ENCODE measurements around the gene CRYBB1.

The CRYBB1 gene

DNA sequence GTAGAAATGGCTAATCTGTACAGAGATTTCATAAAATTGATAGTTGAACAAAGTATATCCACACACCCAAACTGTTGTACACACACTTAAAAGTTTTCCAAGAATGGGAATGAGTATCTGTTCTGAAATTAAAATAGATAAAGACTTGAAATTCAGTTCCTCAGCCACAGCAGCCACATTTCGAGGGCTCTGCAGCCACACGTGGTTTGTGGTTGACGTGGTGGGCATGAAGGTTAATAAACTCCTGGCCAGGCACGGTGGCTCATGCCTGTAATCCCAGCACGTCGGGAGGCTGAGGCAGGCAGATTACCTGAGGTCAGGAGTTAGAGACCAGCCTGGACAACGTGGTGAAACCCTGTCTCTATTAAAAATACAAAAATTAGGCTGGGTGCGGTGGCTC lies 51.9 kb downstream of the CRYBB1 start:
- TF ChIP-seq CTCF (IDR thresholded peaks at IDR 0.05; ENCODE audit: extremely low read depth, missing control alignments) = no peak
- DNase-seq (ENCODE audit: low spot score) = no peak

- DNase-seq (ENCODE audit: low spot score) = no peak
These were observed 52.6 kb downstream of the CRYBB1 start for GRCh38 chr22:26565181-26565580.

DNA sequence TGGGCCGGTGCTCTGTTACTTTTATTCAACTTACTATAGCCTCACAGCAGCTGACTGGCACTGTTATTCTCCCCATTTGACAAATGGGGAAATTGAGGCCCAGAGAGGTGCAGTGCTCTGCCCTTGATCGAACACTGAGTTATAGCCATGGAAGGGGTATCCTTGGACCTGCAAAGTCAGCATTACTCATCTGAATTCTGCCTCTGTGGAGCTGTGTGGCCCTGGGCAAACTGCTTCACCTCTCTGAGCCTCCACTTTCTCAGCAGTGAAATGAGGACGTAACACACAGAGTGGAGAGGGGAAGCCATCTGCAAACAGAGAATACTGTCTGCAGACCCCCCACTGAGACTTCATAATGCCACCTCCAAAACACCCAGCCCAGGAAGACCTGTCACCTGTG lies 53.2 kb downstream of the CRYBB1 start:
- no peak for DNase-seq (ENCODE audit: low spot score)
- TF ChIP-seq CTCF (IDR thresholded peaks at IDR 0.05; ENCODE audit: extremely low read depth, missing control alignments) = no peak

More at GRCh38 chr22:26565181-26565580, 52.6 kb downstream of the CRYBB1 start:
- TF ChIP-seq CTCF (IDR thresholded peaks at IDR 0.05; ENCODE audit: extremely low read depth, missing control alignments) = no peak

DNA sequence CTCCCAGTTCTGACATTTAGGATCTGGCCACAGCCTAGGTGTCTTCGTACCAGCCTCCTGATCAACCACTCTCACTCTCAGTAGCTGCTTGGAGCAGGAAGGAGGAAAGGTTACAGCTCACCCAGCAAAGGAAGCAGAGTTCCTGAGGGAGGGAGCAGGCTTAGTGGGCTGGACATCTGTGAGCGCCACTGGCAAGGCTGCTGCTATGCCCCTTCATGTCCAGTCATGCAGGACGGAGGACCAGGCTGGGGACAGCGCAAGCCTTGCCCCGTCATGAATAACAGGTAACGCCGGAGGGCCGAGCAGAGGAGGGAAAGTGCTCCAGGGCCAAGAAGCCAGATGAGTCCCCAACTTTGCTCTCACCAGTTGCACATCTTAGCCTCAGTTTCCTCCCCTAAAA lies 53.6 kb downstream of the CRYBB1 start:
- DNase-seq (ENCODE audit: low spot score) = no peak
- no peak for TF ChIP-seq CTCF (IDR thresholded peaks at IDR 0.05; ENCODE audit: extremely low read depth, missing control alignments)

- no peak for DNase-seq (ENCODE audit: low spot score)
- TF ChIP-seq CTCF (IDR thresholded peaks at IDR 0.05; ENCODE audit: extremely low read depth, missing control alignments) = no peak
These were observed 54.8 kb downstream of the CRYBB1 start for GRCh38 chr22:26563022-26563421.

DNA sequence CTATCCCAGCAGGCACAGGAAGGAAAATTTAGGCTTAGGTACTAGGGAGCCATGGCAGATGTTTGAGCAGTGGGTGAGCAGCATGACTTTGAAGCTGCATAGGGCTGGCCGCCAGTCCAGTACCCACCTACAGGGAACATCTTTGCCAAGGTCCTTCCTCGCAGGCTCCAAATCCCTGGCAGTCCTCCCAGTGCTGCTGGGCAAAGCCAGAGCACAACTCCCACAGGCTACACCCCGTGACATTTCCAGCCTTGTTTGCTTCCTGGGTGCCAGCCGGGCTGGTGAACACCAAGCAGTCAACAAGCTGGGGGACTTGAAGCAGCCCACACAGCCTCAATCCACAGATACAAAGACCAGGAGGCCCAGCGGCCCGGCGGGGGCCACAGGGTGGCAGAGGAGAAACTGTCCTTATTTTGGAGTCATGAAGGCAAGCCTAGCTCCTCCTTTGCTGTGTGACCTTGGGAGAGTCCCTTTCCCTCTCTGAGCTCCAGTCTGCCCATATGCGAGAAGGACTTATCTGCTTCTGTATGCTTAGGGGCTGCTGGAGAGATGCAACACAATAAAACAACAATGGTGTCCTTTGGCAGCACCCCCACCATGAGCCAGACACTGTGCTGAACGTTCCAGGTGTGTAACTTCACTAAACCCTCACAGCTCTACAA lies 55.9 kb downstream of the CRYBB1 start:
- no peak for TF ChIP-seq CTCF (IDR thresholded peaks at IDR 0.05; ENCODE audit: extremely low read depth, missing control alignments)
- DNase-seq (ENCODE audit: low spot score) = no peak

GRCh38 chr22:26559961-26560575 lies 57.8 kb downstream of the CRYBB1 start:
- TF ChIP-seq CTCF (IDR thresholded peaks at IDR 0.05; ENCODE audit: extremely low read depth, missing control alignments) = no peak
- DNase-seq (ENCODE audit: low spot score) = no peak
